ENCODE data around the gene EXOG.
A peak's percentile ranks its signal among the peaks of the same experiment; 100 is the strongest.

Gene EXOG, protein sequence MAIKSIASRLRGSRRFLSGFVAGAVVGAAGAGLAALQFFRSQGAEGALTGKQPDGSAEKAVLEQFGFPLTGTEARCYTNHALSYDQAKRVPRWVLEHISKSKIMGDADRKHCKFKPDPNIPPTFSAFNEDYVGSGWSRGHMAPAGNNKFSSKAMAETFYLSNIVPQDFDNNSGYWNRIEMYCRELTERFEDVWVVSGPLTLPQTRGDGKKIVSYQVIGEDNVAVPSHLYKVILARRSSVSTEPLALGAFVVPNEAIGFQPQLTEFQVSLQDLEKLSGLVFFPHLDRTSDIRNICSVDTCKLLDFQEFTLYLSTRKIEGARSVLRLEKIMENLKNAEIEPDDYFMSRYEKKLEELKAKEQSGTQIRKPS

DNA sequence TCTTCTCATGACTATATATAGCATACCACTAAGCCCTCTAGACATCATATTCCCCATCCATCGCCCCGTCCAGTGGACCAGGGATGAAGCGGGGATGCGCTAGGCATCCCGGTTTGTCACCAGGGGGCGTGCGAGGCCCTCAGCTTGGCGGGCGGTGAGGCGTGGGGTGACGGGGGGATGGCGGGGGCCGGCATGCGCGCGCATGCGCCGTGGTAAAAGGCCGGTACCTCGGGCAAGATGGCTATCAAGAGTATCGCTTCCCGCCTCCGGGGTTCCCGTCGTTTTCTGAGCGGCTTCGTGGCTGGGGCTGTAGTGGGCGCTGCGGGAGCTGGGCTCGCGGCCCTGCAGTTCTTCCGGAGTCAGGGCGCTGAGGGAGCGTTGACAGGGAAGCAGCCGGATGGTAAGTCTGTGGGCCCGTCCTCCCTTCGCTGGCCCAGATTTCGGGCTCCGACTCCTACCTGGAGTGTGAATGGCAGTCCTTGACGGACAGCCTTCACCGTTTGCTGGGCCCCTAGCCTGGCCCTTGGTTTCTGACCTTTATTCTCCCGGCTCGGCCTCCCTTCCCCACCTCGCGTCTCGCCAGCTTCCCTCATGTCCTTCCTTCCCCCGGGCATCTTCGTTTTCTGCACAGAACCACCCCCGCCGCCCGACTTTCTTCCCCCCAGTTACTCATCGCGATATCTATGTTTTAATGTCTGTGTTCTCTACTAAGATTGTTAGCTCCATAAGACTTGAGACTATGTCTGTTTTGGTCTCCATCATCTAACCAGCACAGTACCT is at the start of gene EXOG:
EXOG (plus strand) TSS at position 210 of the 780 bp plus-strand sequence; CDS start at position 238, 28 bp downstream.
- DNase-seq, result peak; percentile 93 to 95

DNA sequence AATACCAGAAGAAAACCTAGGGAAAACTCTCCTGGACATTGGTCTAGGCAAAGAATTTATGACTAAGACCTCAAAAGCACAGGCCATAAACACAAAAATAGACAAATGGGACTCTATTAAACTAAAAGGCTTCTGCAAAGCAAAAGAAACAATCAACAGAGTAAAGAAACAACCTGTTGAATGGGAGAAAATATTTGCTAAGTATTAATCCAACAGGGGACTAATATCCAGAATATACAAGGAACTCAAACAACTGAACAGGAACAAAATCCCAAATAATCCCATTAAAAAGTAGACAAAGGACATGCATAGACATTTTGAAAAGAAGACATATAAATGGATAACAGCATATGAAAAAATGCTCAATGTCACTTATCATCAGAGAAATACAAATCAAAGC is 49.3 kb upstream of the EXOG start:
- no peak for DNase-seq

DNA sequence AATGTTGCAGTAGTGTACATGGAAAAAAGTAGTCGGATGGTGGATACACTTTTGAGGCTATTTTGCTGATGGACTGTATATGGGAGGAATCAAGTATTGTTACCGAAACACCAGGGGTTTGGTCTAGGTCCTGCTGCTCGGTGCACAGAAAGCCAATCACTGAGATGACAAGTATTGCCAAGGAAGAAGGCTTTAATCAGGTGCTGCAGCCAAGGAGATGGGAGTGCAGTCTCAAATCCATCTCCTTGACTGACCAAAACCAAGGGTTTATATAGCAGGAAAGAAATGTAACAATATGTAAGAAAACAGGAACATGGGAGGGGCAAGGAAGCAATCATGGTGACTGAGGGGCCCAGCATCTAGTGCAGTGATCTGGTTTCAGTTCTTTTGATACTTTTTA is 45.3 kb upstream of the EXOG start:
- no peak for DNase-seq

- DNase-seq, result peak; percentile 82 to 86
Measured at GRCh38 chr3:38453075-38453912, 42.8 kb upstream of the EXOG start, which contains the start of gene ACVR2B. TSS of gene ACVR2B (plus strand) at chr3:38453890. CDS start at chr3:38454323, 433 bp downstream.

DNA sequence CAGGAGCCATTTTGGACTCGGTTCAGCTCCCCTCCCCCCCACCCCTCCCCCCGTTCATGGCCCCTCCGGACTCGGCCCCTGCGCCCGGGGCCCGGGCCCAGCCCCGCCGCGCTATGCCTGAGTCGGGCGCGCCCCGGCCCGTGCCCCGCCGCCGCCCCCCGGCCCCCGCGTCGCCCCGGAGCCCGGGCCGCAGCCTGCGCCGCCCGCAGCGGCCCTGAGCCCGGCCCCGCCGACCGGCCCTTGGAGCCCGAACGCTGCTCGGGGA is 42.3 kb upstream of the EXOG start:
- DNase-seq, result no peak

GRCh38 chr3:38454178-38454883 is 41.8 kb upstream of the EXOG start:
- peak in 1 of 2 experiments; percentile 23 for DNase-seq

GRCh38 chr3:38454884-38455638 is 41.1 kb upstream of the EXOG start:
- peak; percentile 66 to 82 for DNase-seq

- no peak for DNase-seq
Measured at GRCh38 chr3:38455639-38456430, 40.3 kb upstream of the EXOG start.

DNA sequence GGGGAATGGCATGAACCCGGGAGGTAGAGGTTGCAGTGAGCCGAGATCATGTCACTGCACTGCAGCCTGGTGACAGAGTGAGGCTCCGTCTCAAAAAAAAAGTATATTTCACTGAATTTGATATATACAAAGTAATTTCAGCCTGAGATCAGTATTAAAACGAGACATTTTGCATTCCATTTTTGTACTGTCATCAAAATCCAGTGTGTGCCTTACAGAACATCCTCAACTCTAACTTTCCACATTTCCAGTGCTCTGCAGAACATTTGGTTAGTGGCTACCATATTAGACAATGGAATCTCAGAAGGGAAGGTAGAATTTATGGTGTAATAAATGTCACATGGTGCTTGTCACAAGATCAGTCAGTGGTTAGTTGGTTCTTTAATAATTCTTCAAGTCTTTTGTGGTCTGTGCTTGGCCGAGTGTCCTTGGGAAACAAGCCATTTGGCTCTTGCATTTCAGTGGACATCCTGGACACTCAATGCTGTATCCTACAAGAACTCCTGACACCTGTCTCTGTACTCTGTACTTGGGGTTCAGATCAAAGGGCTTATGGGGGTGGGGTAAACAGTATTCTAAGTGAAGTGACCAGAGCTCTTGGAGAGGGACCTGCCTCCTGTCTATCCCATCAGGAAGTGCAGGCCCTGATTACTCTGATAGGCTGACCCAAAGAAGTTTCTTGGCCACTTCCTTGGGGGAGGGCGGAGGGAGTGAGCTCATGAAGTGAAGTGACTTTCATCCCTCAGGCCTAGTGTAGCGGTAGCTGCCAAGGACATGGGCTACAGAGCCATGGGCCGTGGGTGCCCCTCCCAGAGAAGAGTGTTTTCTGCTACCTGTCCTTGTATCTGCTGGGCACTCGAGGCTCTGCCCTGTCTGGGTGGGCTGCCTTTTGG is 38.8 kb upstream of the EXOG start:
- DNase-seq, result no peak

DNA sequence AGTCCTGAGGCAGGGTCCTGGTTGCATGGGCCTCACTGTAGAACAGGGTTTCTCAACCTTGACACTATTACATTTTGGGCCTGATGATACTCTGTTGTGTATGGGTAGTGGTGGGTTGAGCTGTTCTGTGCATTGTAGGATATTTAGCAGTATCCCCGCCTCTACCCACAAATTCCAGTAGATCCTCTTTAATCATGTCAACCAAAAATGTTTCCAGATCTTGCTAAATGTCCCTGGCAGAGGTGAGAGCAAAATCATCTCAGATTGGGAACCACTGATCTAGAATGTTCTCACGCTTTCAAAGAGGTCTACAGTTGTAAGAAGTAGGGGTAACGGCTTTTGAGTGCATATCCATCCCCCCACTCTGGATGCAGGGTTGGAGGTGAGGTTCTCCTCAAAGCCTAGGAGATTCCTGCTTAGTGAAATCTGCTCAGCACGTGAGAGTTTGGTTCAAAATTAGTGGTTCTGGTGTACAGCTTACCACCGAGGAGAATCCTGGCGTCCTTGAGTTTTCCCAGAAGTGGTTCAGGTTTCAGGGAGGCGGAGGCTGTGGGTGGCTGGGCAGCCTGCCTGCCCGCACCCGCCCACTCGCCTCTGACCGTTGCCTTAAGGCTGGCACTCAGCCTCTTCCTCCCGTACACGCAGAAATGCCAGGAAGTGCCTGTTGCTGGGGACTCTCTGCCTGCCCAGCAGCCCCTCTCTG is 37.2 kb upstream of the EXOG start:
- no peak for DNase-seq

DNA sequence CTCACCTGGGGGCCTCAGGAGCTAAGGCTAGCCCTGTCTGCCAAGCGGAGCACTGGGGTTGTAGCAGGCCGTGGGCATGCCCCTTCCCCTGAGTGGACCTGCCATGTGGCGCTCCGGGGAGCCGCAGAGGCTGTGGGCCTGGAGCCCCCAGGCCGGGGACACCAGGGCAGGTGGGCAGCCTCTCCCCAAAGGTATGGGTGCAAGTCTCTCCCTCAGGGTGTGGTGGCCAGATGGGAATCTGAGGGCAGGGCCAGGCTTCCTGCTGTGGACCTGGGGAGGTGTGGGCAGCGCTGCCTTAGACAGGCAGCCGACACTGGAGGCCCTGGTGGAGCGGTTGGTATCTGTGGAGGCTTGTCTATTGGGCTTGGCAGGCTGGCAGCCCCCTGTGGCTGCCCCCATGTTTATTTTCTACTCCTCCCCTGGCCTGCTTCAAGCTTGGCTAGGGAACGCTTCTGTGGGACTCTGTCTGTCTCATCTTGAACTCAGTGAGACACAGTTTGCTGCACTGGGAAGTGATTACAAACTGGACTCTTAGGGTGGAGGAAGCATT is 36.6 kb upstream of the EXOG start:
- no peak for DNase-seq

GRCh38 chr3:38460377-38461270 is 35.5 kb upstream of the EXOG start:
- DNase-seq, result no peak

DNA sequence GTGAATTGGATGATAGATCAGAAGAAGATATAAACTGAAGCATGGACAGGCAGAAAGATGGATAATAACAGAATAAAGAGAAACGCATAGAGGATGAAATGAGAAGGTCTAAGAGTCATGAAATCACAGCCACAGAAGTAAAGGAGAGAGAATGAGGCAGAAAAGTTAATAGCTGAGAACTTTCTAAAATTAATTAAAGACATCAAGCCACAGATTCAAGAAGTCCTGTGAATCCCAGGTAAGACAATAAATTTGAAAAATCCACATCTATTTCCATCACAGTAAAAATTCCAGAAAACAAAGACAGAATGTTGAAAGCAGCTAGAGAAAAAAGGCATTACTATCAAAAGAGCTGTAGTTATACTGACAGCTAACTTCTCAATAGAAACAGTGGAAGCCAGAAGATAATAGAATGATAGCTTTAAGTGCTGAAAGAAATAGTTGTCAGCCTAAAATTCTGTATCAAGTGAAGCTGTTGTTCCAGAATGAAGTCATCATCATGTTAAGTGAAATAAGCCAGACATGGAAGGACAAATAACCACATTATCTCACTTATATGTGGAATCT is 30.5 kb upstream of the EXOG start:
- no peak for DNase-seq

DNA sequence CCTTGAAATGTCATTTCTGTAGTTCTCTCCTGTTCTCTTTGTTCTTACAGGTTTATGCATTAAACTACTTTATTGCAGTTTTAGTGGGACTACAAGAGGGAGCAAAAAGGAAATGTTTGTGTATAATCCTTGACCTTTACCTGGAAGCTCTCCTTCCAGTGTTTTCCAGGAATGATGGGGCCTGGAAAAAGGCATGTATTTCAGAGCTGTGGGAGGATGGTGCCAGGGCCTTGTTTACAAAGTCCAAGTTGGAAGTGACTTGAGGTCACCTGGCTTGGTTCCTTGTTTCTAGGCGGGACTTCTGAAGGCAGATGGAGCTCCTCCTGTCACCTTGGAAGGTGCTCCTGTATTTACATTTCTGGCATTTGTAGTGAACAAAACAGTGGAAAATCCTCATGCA is 27.4 kb upstream of the EXOG start:
- DNase-seq, result no peak

DNA sequence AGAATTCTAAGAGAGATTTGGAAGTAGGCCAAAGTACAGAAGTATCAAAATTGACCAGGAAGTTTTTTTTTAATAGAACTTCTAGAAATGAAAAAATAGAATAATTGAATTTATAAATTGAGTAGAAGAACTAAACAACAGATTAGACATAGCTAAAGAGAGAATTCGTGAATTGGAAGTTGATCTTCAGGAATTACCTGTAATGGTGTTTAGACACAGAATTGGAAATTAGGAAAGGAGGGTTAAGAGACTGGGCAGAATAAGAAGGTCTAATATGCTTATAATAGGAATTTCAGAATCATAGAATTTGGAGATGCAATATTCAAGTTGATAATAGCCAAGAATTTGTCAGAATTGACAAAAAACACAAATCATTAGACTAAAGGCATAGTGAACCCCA is 26.3 kb upstream of the EXOG start:
- DNase-seq, result no peak

DNA sequence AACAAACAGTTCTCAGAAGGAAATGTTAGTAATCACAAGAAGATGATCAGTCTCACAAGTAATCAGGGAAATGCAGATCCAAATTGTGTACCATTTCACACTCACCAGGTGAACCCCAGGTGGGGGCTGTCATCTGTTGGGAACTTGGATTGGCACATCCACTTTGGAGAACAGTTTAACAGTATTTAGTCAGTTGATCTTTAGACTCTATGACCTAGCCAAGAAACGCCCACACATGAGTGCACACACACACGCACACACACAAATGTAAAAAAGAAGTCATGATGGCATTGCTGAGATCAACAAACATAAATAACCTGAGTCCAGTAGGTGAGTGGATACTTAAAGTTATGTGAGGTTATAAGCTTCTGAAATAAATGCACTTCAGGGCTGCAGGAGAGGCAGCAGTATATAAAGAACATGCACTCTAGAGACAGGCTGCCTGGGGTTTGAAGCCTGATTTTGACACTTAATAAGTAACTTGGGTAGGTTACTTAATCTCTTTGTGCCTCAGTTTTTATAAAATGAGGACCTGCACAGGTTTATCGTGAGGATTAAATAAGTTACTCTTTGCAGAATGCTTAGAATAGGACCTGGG is 24.8 kb upstream of the EXOG start:
- no peak for DNase-seq

- DNase-seq, result no peak
Measured at GRCh38 chr3:38472342-38472741, 23.8 kb upstream of the EXOG start.
